HEK293 (cell line): ENCODE data around the gene OR2G3.

Experiments used
- CTCF ChIA-PET: fragments of 350-600 bp; formaldehyde crosslinking; extraction: SDS; loops from one replicate; lab custom pipeline; 2021; ENCODE audit warnings: antibody characterized with exemption; lab: Yijun Ruan, JAX
- POLR2A ChIA-PET: fragments of 300-600 bp; formaldehyde crosslinking; extraction: SDS; loops from one replicate; lab custom pipeline; 2020; ENCODE audit warnings: antibody characterized with exemption, inconsistent platforms; lab: Yijun Ruan, JAX
- H3K27ac ChIP-seq: fragments of 200-500 bp; sonication (Bioruptor generic); 2 replicates; pipeline ENCODE4 v1.5.1; 2014; ENCODE audit warnings: low read depth, low read length, control low read depth, inconsistent platforms; ENCODE audit errors: extremely low read depth
- H3K36me3 ChIP-seq, 2 experiments: fragments of 200-500 bp in 1 of 2; sonication (Bioruptor generic) in 1 of 2; 1 replicate in 1 of 2; 2 replicates in 1 of 2; pipeline ENCODE4 v1.5.1; 2014 to 2017; ENCODE audit warnings: inconsistent platforms in 2 of 2, low read length in 2 of 2; ENCODE audit not compliant: control insufficient read depth in 2 of 2, insufficient read depth in 1 of 2
- H3K4me1 ChIP-seq: fragments of 200-500 bp; sonication (Bioruptor generic); 2 replicates; pipeline ENCODE4 v1.5.1; 2014; ENCODE audit warnings: mild to moderate bottlenecking, low read length, inconsistent platforms; ENCODE audit not compliant: control insufficient read depth, insufficient read depth
- H3K4me3 ChIP-seq: 2 replicates; pipeline ENCODE4 v1.5.1; 2011; ENCODE audit warnings: low read depth, mild to moderate bottlenecking, control low read depth, low read length, moderate library complexity
- H3K9me3 ChIP-seq: fragments of 200-500 bp; sonication (Bioruptor generic); 2 replicates; pipeline ENCODE4 v1.5.1; 2014; ENCODE audit warnings: low read depth, low read length, inconsistent platforms; ENCODE audit not compliant: control insufficient read depth, insufficient read depth
- HOXA7 ChIP-seq: sonication (generic); formaldehyde crosslinking; IDR thresholded peaks from 2 replicates; pipeline ENCODE4 v1.8.1; 2022; ENCODE audit warnings: missing genetic modification reagents, borderline replicate concordance
- IKZF3 ChIP-seq: fragments of 450-650 bp; IDR thresholded peaks from 2 replicates; pipeline ENCODE4 v1.5.0; 2018; ENCODE audit warnings: missing biosample characterization, mild to moderate bottlenecking, missing genetic modification characterization, moderate library complexity
- KLF7 ChIP-seq: fragments of 450-650 bp; formaldehyde crosslinking; IDR thresholded peaks from 2 replicates; pipeline ENCODE4 v1.5.1; 2016; ENCODE audit warnings: missing biosample characterization, missing genetic modification characterization, borderline replicate concordance
- WT1 ChIP-seq: fragments of 450-650 bp; formaldehyde crosslinking; IDR thresholded peaks from 2 replicates; pipeline ENCODE4 v1.5.1; 2016; ENCODE audit warnings: missing biosample characterization, missing genetic modification characterization
- ZNF169 ChIP-seq: fragments of 450-650 bp; formaldehyde crosslinking; IDR thresholded peaks from 2 replicates; pipeline ENCODE4 v1.5.1; 2016; ENCODE audit warnings: missing biosample characterization, missing genetic modification characterization
- ZNF223 ChIP-seq: fragments of 450-650 bp; formaldehyde crosslinking; IDR thresholded peaks from 2 replicates; pipeline ENCODE4 v1.5.1; 2016; ENCODE audit warnings: missing biosample characterization, missing genetic modification characterization
- ZNF473 ChIP-seq: fragments of 450-650 bp; formaldehyde crosslinking; IDR thresholded peaks from 2 replicates; pipeline ENCODE4 v1.5.1; 2017; ENCODE audit warnings: missing biosample characterization, missing genetic modification characterization
- ZNF501 ChIP-seq: fragments of 450-650 bp; formaldehyde crosslinking; IDR thresholded peaks from 2 replicates; pipeline ENCODE4 v1.5.1; 2016; ENCODE audit warnings: missing biosample characterization, missing genetic modification characterization
- ZNF530 ChIP-seq: fragments of 450-650 bp; formaldehyde crosslinking; IDR thresholded peaks from 2 replicates; pipeline ENCODE4 v1.5.1; 2016; ENCODE audit warnings: low read depth, missing biosample characterization, missing genetic modification characterization
- ZNF544 ChIP-seq: fragments of 450-650 bp; formaldehyde crosslinking; IDR thresholded peaks from 2 replicates; pipeline ENCODE4 v1.5.0; 2017; ENCODE audit warnings: missing biosample characterization, missing genetic modification characterization
- TF ChIP-seq, protein P1 (sequence below): fragments of 450-650 bp; formaldehyde crosslinking; IDR thresholded peaks from 2 replicates; pipeline ENCODE4 v1.5.1; 2016; ENCODE audit warnings: missing biosample characterization, missing genetic modification characterization
- TF ChIP-seq, protein P2 (sequence below): fragments of 450-650 bp; formaldehyde crosslinking; IDR thresholded peaks from 2 replicates; pipeline ENCODE4 v1.5.1; 2016; ENCODE audit warnings: missing biosample characterization, missing genetic modification characterization
- TF ChIP-seq, protein P3 (sequence below): fragments of 450-650 bp; formaldehyde crosslinking; IDR thresholded peaks from 2 replicates; pipeline ENCODE4 v1.5.1; 2016; ENCODE audit warnings: missing biosample characterization, missing genetic modification characterization, low read depth
- TF ChIP-seq, protein P4 (sequence below): fragments of 450-650 bp; formaldehyde crosslinking; IDR thresholded peaks from 2 replicates; pipeline ENCODE4 v1.5.1; 2017; ENCODE audit warnings: missing biosample characterization, missing genetic modification characterization
- TF ChIP-seq, protein P5 (sequence below): fragments of 450-650 bp; formaldehyde crosslinking; optimal IDR thresholded peaks from 2 replicates; pipeline ENCODE3; 2016; ENCODE audit warnings: missing biosample characterization, mild to moderate bottlenecking, missing genetic modification characterization

The OR2G3 gene

DNA sequence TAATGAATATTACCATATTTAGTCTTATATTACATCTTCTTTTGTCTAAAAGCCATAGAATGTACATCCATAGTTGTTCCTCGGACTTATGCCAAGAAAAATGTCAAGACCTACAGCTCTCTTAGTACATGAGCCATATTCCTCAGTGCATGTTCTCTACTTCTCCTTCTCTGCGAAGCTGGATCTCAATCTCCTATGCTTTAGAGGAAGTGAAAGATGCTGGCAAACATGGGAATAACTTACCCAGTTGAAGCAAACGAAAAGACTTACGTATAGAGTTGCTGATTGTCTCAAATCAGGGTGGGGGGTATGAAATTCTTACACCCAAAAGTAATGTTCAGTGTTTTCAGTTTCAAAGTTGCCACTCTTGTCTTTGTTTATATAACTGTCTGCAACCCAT, 41.5 kb downstream of the OR2G3 start (continued):
- TF ChIP-seq, protein P1, sequence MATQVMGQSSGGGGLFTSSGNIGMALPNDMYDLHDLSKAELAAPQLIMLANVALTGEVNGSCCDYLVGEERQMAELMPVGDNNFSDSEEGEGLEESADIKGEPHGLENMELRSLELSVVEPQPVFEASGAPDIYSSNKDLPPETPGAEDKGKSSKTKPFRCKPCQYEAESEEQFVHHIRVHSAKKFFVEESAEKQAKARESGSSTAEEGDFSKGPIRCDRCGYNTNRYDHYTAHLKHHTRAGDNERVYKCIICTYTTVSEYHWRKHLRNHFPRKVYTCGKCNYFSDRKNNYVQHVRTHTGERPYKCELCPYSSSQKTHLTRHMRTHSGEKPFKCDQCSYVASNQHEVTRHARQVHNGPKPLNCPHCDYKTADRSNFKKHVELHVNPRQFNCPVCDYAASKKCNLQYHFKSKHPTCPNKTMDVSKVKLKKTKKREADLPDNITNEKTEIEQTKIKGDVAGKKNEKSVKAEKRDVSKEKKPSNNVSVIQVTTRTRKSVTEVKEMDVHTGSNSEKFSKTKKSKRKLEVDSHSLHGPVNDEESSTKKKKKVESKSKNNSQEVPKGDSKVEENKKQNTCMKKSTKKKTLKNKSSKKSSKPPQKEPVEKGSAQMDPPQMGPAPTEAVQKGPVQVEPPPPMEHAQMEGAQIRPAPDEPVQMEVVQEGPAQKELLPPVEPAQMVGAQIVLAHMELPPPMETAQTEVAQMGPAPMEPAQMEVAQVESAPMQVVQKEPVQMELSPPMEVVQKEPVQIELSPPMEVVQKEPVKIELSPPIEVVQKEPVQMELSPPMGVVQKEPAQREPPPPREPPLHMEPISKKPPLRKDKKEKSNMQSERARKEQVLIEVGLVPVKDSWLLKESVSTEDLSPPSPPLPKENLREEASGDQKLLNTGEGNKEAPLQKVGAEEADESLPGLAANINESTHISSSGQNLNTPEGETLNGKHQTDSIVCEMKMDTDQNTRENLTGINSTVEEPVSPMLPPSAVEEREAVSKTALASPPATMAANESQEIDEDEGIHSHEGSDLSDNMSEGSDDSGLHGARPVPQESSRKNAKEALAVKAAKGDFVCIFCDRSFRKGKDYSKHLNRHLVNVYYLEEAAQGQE = no peak
- TF ChIP-seq WT1 (tag by site-specific recombination) (no peak), ZNF544 (tag by site-specific recombination) (no peak)

DNA sequence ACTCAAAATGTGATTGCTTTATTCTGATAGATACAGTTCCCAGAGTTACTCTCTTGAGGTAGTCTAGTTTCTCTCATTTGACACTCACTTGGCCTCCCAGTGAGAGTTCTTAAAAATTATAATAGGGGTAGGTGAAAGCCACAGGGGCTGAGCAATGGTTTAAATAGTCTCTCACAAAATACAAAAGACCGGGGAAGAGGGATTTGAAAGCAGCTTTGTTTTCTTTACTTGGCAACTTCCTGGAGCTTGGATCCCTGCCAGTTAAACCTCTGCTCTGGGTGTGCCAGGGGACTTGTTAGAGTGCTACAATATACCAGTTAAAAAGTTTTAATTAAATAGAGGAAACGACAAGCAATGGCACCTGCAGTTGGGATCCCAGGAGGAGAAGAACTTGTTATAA, 42.5 kb downstream of the OR2G3 start:
- H3K4me3 ChIP-seq = no peak overlapping the region
- H3K36me3 ChIP-seq = no peaks in the 10 kb centered on the region
- no peaks in the 10 kb centered on the region for H3K4me1 ChIP-seq
- no peaks in the 10 kb centered on the region for H3K9me3 ChIP-seq
- ChIA-PET CTCF (no interaction called here), POLR2A (no interaction called here)
- TF ChIP-seq ZNF530 (tag by site-specific recombination) (no peak), ZNF169 (tag by site-specific recombination) (no peak), ZNF223 (tag by site-specific recombination) (no peak), HOXA7 (no peak), IKZF3 (no peak), KLF7 (no peak), ZNF501 (no peak), ZNF473 (tag by site-specific recombination) (no peak)
- TF ChIP-seq, protein P2, sequence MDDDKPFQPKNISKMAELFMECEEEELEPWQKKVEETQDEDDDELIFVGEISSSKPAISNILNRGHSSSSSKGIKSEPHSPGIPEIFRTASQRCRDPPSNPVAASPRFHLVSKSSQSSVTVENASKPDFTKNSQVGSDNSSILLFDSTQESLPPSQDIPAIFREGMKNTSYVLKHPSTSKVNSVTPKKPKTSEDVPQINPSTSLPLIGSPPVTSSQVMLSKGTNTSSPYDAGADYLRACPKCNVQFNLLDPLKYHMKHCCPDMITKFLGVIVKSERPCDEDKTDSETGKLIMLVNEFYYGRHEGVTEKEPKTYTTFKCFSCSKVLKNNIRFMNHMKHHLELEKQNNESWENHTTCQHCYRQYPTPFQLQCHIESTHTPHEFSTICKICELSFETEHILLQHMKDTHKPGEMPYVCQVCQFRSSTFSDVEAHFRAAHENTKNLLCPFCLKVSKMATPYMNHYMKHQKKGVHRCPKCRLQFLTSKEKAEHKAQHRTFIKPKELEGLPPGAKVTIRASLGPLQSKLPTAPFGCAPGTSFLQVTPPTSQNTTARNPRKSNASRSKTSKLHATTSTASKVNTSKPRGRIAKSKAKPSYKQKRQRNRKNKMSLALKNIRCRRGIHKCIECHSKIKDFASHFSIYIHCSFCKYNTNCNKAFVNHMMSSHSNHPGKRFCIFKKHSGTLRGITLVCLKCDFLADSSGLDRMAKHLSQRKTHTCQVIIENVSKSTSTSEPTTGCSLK (tag by site-specific recombination) = no peak
- TF ChIP-seq, protein P3, sequence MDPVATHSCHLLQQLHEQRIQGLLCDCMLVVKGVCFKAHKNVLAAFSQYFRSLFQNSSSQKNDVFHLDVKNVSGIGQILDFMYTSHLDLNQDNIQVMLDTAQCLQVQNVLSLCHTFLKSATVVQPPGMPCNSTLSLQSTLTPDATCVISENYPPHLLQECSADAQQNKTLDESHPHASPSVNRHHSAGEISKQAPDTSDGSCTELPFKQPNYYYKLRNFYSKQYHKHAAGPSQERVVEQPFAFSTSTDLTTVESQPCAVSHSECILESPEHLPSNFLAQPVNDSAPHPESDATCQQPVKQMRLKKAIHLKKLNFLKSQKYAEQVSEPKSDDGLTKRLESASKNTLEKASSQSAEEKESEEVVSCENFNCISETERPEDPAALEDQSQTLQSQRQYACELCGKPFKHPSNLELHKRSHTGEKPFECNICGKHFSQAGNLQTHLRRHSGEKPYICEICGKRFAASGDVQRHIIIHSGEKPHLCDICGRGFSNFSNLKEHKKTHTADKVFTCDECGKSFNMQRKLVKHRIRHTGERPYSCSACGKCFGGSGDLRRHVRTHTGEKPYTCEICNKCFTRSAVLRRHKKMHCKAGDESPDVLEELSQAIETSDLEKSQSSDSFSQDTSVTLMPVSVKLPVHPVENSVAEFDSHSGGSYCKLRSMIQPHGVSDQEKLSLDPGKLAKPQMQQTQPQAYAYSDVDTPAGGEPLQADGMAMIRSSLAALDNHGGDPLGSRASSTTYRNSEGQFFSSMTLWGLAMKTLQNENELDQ (tag by site-specific recombination) = no peak
- TF ChIP-seq, protein P4, sequence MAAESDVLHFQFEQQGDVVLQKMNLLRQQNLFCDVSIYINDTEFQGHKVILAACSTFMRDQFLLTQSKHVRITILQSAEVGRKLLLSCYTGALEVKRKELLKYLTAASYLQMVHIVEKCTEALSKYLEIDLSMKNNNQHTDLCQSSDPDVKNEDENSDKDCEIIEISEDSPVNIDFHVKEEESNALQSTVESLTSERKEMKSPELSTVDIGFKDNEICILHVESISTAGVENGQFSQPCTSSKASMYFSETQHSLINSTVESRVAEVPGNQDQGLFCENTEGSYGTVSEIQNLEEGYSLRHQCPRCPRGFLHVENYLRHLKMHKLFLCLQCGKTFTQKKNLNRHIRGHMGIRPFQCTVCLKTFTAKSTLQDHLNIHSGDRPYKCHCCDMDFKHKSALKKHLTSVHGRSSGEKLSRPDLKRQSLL (tag by site-specific recombination) = no peak
- TF ChIP-seq, protein P5, sequence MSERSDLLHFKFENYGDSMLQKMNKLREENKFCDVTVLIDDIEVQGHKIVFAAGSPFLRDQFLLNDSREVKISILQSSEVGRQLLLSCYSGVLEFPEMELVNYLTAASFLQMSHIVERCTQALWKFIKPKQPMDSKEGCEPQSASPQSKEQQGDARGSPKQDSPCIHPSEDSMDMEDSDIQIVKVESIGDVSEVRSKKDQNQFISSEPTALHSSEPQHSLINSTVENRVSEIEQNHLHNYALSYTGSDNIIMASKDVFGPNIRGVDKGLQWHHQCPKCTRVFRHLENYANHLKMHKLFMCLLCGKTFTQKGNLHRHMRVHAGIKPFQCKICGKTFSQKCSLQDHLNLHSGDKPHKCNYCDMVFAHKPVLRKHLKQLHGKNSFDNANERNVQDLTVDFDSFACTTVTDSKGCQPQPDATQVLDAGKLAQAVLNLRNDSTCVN (tag by site-specific recombination) = no peak
- no peak overlapping the region for H3K27ac ChIP-seq
